Measurements from ENCODE around the gene GFRAL. TPM values are rescaled to one million over a fixed set of nuclear protein-coding genes. Genes with fewer than 3 reads are reported as not detected.

Gene GFRAL
- total RNA-seq, 1 experiment from 2014 or later, result not detected

DNA sequence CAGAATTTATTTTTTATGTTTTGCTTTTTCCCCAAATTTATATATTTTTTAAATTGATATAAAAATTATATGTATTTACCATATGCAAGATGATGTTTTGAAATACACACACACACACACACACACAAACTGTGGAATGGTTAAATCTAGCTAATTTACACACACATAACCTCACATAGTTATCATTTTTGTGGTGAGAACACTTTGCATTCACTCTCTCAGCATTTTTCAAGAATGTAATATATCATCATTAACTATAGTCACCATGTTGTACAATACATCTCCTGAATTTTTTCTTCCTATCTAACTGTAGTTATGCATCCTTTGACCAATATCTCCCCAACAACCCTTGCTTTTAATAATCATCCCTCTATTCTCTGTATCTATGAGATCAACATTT is 52.2 kb downstream of the GFRAL start:
- DNase-seq, result no peak
- Histone ChIP-seq H3F3A (ENCODE audit: insufficient read depth, low read depth) (no peaks in the 10 kb centered on the region), H3K9me2 (ENCODE audit: insufficient read depth) (no peaks in the 10 kb centered on the region), H3K36me3 (ENCODE audit: low read depth) (no peaks in the 10 kb centered on the region), H3K27ac (no peak overlapping the region), H4K20me1 (ENCODE audit: insufficient read depth) (no peaks in the 10 kb centered on the region), H3K4me3 (no peak overlapping the region), H3K4me1 (replicated peaks; ENCODE audit: insufficient read depth) (no peaks in the 10 kb centered on the region), H2AFZ (no peak overlapping the region), H3K27me3 (ENCODE audit: insufficient read depth, low read depth) (no peaks in the 10 kb centered on the region), H3K9me3 (ENCODE audit: insufficient read depth, low read depth) (no peaks in the 10 kb centered on the region), H3K79me2 (ENCODE audit: low read depth) (no peaks in the 10 kb centered on the region), H3K4me2 (no peak overlapping the region)
- POLR2A ChIA-PET (ENCODE audit: unreplicated experiment), result no interaction called here
- TF ChIP-seq, protein P1, sequence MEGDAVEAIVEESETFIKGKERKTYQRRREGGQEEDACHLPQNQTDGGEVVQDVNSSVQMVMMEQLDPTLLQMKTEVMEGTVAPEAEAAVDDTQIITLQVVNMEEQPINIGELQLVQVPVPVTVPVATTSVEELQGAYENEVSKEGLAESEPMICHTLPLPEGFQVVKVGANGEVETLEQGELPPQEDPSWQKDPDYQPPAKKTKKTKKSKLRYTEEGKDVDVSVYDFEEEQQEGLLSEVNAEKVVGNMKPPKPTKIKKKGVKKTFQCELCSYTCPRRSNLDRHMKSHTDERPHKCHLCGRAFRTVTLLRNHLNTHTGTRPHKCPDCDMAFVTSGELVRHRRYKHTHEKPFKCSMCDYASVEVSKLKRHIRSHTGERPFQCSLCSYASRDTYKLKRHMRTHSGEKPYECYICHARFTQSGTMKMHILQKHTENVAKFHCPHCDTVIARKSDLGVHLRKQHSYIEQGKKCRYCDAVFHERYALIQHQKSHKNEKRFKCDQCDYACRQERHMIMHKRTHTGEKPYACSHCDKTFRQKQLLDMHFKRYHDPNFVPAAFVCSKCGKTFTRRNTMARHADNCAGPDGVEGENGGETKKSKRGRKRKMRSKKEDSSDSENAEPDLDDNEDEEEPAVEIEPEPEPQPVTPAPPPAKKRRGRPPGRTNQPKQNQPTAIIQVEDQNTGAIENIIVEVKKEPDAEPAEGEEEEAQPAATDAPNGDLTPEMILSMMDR (conservative IDR thresholded peaks at IDR 0.05), result no peak
- no peak for TF ChIP-seq EZH2 (IDR thresholded peaks at IDR 0.05; ENCODE audit: low read depth)
- no TSS peak for BruUV-seq (replicated peaks)
- intact Hi-C loops (cut with micrococcal nuclease; ENCODE audit: unreplicated experiment), result no loop called here
- CTCF ChIA-PET, result no interaction called here

DNA sequence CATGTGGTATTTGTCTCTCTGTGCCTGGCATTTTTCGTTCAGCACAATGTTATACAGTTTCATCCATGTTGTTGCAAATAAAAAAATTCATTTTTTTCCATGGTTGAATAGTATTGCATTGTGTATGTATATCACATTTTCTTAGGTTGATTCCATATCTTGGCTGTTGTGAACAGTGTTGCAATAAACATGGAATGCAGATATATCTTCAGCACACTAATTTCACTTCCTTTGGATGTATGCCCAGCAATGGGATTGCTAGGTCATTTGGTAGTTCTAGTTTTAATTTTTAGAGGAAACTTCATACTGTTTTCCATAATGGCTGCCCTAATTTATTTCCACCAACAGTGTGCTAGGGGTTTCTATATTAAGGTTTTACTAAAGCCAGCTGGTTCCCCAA is 52.6 kb downstream of the GFRAL start:
- Histone ChIP-seq H3K27me3 (ENCODE audit: insufficient read depth, low read depth) (no peaks in the 10 kb centered on the region), H3K9me3 (ENCODE audit: insufficient read depth, low read depth) (no peaks in the 10 kb centered on the region), H3K4me3 (no peak overlapping the region), H3K27ac (no peak overlapping the region), H3K36me3 (ENCODE audit: low read depth) (no peaks in the 10 kb centered on the region), H4K20me1 (ENCODE audit: insufficient read depth) (no peaks in the 10 kb centered on the region), H3K4me2 (no peak overlapping the region), H3K79me2 (ENCODE audit: low read depth) (no peaks in the 10 kb centered on the region), H3F3A (ENCODE audit: insufficient read depth, low read depth) (no peaks in the 10 kb centered on the region), H3K4me1 (replicated peaks; ENCODE audit: insufficient read depth) (no peaks in the 10 kb centered on the region), H2AFZ (no peak overlapping the region), H3K9me2 (ENCODE audit: insufficient read depth) (no peaks in the 10 kb centered on the region)
- TF ChIP-seq EZH2 (IDR thresholded peaks at IDR 0.05; ENCODE audit: low read depth), result no peak
- TF ChIP-seq, protein P1 (conservative IDR thresholded peaks at IDR 0.05), result no peak
- DNase-seq, result no peak
- CTCF ChIA-PET, result no interaction called here
- intact Hi-C loops (cut with micrococcal nuclease; ENCODE audit: unreplicated experiment), result no loop called here
- no TSS peak for BruUV-seq (replicated peaks)
- POLR2A ChIA-PET (ENCODE audit: unreplicated experiment), result no interaction called here

DNA sequence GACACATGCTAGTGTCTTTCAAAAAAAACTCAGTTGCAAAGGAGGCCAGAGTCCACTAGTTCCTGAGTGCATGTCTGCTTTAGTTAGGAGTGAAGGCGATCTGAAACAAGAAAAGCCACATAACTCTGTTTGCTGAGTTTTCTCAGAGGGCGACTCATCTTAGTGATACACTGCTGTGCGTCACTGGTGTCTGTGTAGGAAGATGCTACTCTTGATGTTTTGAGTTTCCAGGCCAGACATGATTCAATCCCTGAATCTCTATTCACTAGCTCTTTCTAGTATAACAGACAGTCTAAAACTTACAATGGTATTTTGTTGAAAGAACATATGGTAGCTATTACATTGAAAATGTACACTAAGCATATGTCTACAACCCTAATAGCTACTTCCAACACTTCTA is 60.9 kb downstream of the GFRAL start:
- no peak overlapping the region for H3K4me3 ChIP-seq
- no peak overlapping the region for H3K4me2 ChIP-seq
- no peaks in the 10 kb centered on the region for H3K4me1 ChIP-seq (replicated peaks; ENCODE audit: insufficient read depth)
- no peaks in the 10 kb centered on the region for H3F3A ChIP-seq (ENCODE audit: insufficient read depth, low read depth)
- H2AFZ ChIP-seq, result no peak overlapping the region
- intact Hi-C loops (cut with micrococcal nuclease; ENCODE audit: unreplicated experiment), result no loop called here
- no peaks in the 10 kb centered on the region for H3K36me3 ChIP-seq (ENCODE audit: low read depth)
- no peaks in the 10 kb centered on the region for H3K27me3 ChIP-seq (ENCODE audit: insufficient read depth, low read depth)
- TF ChIP-seq EZH2 (IDR thresholded peaks at IDR 0.05; ENCODE audit: low read depth), result no peak
- TF ChIP-seq, protein P1 (conservative IDR thresholded peaks at IDR 0.05), result no peak
- CTCF ChIA-PET, result no interaction called here
- BruUV-seq (replicated peaks), result no TSS peak
- H3K9me2 ChIP-seq (ENCODE audit: insufficient read depth), result no peaks in the 10 kb centered on the region; the same call in 1 of the 2 replicates
- H3K27ac ChIP-seq, result no peak overlapping the region
- H3K79me2 ChIP-seq (ENCODE audit: low read depth), result no peaks in the 10 kb centered on the region
- H3K9me3 ChIP-seq (ENCODE audit: insufficient read depth, low read depth), result no peaks in the 10 kb centered on the region
- POLR2A ChIA-PET (ENCODE audit: unreplicated experiment), result no interaction called here
- DNase-seq, result no peak
- no peaks in the 10 kb centered on the region for H4K20me1 ChIP-seq (ENCODE audit: insufficient read depth)

All from PC-9 (cell line).